K562 (cell line): ENCODE measurements around the gene EIF1. TPM values are rescaled to one million over a fixed set of nuclear protein-coding genes. Genes with fewer than 3 reads are reported as not detected.

ENCODE experiments used
- CSDE1 ChIP-seq, 2 experiments: fragments of 450-650 bp; IDR thresholded peaks; 2 replicates each; pipeline ENCODE4 v1.6.1; 2016; ENCODE audit warnings: mild to moderate bottlenecking in 1 of 2
- GTF2E2 ChIP-seq: fragments of 200-800 bp; sonication (Bioruptor generic); IDR thresholded peaks from 2 replicates; pipeline ENCODE4 v1.6.1; 2016; ENCODE audit warnings: missing genetic modification characterization, missing compliant biosample characterization
- MAFF ChIP-seq: IDR thresholded peaks from 2 replicates; pipeline ENCODE4 v1.6.1; 2012; ENCODE audit warnings: low read length, improper control_type of control experiment
- MAFK ChIP-seq: IDR thresholded peaks from 2 replicates; pipeline ENCODE4 v1.6.1; 2011; ENCODE audit warnings: low read length, improper control_type of control experiment
- NR1H2 ChIP-seq: sonication (generic); formaldehyde crosslinking; IDR thresholded peaks from 2 replicates; pipeline ENCODE4 v1.4.0; 2020; ENCODE audit warnings: mild to moderate bottlenecking, missing genetic modification reagents
- PRPF4 ChIP-seq: fragments of 200-400 bp; formaldehyde crosslinking; IDR thresholded peaks from one replicate; pipeline ENCODE4 v1.6.1; 2017; ENCODE audit warnings: low read length, low read depth, mild to moderate bottlenecking; ENCODE audit not compliant: insufficient read depth, poor library complexity, severe bottlenecking
- RCOR1 ChIP-seq, 2 experiments: IDR thresholded peaks; 2 replicates each; pipeline ENCODE4 v1.6.1; 2012; ENCODE audit warnings: low read depth in 2 of 2, low read length in 2 of 2, borderline replicate concordance in 1 of 2, improper control_type of control experiment in 1 of 2
- STAT6 ChIP-seq: sonication (generic); formaldehyde crosslinking; IDR thresholded peaks from 2 replicates; pipeline ENCODE4 v1.8.1; 2023; ENCODE audit warnings: mild to moderate bottlenecking, missing genetic modification reagents
- ZNF263 ChIP-seq: sonication (generic); formaldehyde crosslinking; IDR thresholded peaks from 2 replicates; pipeline ENCODE4 v1.8.0; 2022; ENCODE audit warnings: mild to moderate bottlenecking, missing genetic modification reagents, borderline replicate concordance
- ZNF316 ChIP-seq: fragments of 450-650 bp; IDR thresholded peaks from 2 replicates; pipeline ENCODE4 v1.6.1; 2016
- polyA plus RNA-seq, 8 experiments: library from polyadenylated mRNA; depleted of rRNA in 4 of 8; stranded (reverse) in 5 of 8; unstranded in 3 of 8; fragments of >200 nt; fragmentation: Nextera tagmentation in 2 of 8; fragmentation: Illumina TruSeq in 1 of 8; extraction: Ambion mirVana in 2 of 8; extraction: Trizol in 1 of 8; gene quantifications; 2 replicates each; pipeline versions ENCODE4 v1.2.1 to v1.2.3, GENCODE V29; 2011 to 2014; ENCODE audit warnings: inconsistent platforms in 1 of 8, missing spikeins in 1 of 8
- total RNA-seq, 7 experiments: library from RNA; depleted of rRNA in 6 of 7; stranded (reverse); fragments of >200 nt in 6 of 7; fragmentation: Illumina TruSeq in 2 of 7; extraction: Trizol in 2 of 7; gene quantifications; 2 replicates each; pipeline versions ENCODE4 v1.2.1 to v1.2.3, GENCODE V29; 2011 to 2021; ENCODE audit warnings: low replicate concordance in 1 of 7

EIF1 gene
- total and polyA plus RNA-seq, 9 of the 15 experiments (the other 6 are each of a cell fraction or from before 2014, with no cell fraction given), result 67.0 to 1,204 (median 320) TPM

DNA sequence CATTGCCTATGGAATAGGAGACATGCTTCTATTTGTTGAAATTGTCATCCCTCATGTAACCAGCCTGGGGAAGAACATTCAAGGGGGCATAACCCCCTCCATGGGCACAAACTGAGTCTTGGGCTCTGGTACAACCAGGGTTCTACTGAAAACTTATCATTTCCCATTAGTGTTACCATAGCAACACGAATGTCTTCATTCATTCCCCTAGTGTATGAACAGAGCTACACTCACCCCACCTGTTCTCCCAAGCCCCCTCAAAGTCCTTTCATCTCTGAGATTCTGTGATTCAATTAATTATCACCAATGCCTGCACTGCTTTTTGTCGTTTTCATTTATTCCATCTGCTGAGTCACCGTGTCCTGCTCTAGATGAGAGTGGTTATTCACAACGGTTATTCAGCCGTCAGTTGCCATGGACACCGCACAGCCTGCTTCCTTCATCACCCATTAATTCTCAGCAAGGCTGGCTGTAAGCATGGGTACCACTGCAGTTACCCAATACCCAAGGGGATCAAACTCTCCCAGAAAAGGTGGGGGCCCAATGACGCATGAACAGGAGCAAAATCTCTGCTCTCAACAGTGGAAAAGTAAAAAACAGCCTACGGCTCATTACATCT lies 21.9 kb downstream of the EIF1 start (continued):
- TF ChIP-seq RCOR1 (IDR thresholded peaks at IDR 0.05; ENCODE audit: borderline replicate concordance in 1 of 2, low read depth in 2 of 2, low read length in 2 of 2), result peak in 1 of 2 experiments; percentile 25; a peak in 1 of 4 replicates
- no peak for TF ChIP-seq STAT6
- peak; percentile 77 for TF ChIP-seq ZNF316
- TF ChIP-seq NR1H2 (CRISPR knock-in tag), result no peak
- peak in 1 of 2 experiments; percentile 39; a peak in 1 of 4 replicates for TF ChIP-seq CSDE1 (IDR thresholded peaks at IDR 0.05)
- TF ChIP-seq ZNF263 (CRISPR knock-in tag), result no peak
- TF ChIP-seq MAFF, result peak; percentile 58
- no peak for TF ChIP-seq PRPF4
- TF ChIP-seq MAFK, result peak; percentile 51
- TF ChIP-seq GTF2E2, result no peak
